ENCODE measurements around the gene KASH5. TPM values are rescaled to one million over a fixed set of nuclear protein-coding genes. Genes with fewer than 3 reads are reported as not detected.
A peak's percentile ranks its signal among the peaks of the same experiment; 100 is the strongest.

The KASH5 gene
- total RNA-seq, 1 experiment from 2014 or later = 1.00 TPM

GRCh38 chr19:49438261-49438660, 50.2 kb downstream of the KASH5 start:
- Mint-ChIP-seq H3K27me3 (ENCODE audit: insufficient read depth, unreplicated experiment) (peaks cover 45% of the 10 kb centered on the region), H3K4me3 (ENCODE audit: unreplicated experiment) (no peak overlapping the region), H3K27ac (ENCODE audit: unreplicated experiment) (no peak overlapping the region), H3K36me3 (ENCODE audit: insufficient read depth, unreplicated experiment) (peaks cover 2% of the 10 kb centered on the region), H3K4me1 (ENCODE audit: low read depth, unreplicated experiment) (peaks cover 16% of the 10 kb centered on the region), H3K9me3 (ENCODE audit: unreplicated experiment) (peaks cover 8% of the 10 kb centered on the region)
- Histone ChIP-seq H3K4me1 (0 out of 2 replicates have a peak, but pooled peaks cover 3% of the 10 kb centered on the region), H3K27me3 (replicated peaks; ENCODE audit: control insufficient read depth, insufficient read depth, low read length) (peaks cover 6% of the 10 kb centered on the region), H3K36me3 (ENCODE audit: control insufficient read depth, insufficient read depth, low read length) (no peaks in the 10 kb centered on the region), H3K4me3 (ENCODE audit: low read depth, low read length) (no peak overlapping the region), H3K9me3 (no peaks in the 10 kb centered on the region)
- CTCF ChIA-PET = no interaction called here
- intact Hi-C loops (cut with micrococcal nuclease; ENCODE audit: unreplicated experiment) = no loop called here
- no peak for DNase-seq
- POLR2A ChIA-PET = no interaction called here
- TF ChIP-seq CTCF (IDR thresholded peaks at IDR 0.05; ENCODE audit: insufficient read depth in 1 of 2, low read depth in 1 of 2, low read length in 1 of 2, severe bottlenecking in 1 of 2, unreplicated experiment in 1 of 2) = no peak
- no TSS peak for BruUV-seq (replicated peaks)

- H3K4me3 Mint-ChIP-seq (ENCODE audit: unreplicated experiment) = no peak overlapping the region
- BruUV-seq (replicated peaks) = no TSS peak
- no peak overlapping the region for H3K27ac Mint-ChIP-seq (ENCODE audit: unreplicated experiment)
- peaks cover 45% of the 10 kb centered on the region for H3K27me3 Mint-ChIP-seq (ENCODE audit: insufficient read depth, unreplicated experiment)
- ChIA-PET POLR2A (no interaction called here), CTCF (no interaction called here)
- H3K4me1 Mint-ChIP-seq (ENCODE audit: low read depth, unreplicated experiment) = peaks cover 23% of the 10 kb centered on the region
- H3K36me3 Mint-ChIP-seq (ENCODE audit: insufficient read depth, unreplicated experiment) = peaks cover 10% of the 10 kb centered on the region
- intact Hi-C loops (cut with micrococcal nuclease; ENCODE audit: unreplicated experiment) = no loop called here
- Histone ChIP-seq H3K4me1 (0 out of 2 replicates have a peak, but pooled peaks cover 3% of the 10 kb centered on the region), H3K4me3 (ENCODE audit: low read depth, low read length) (no peak overlapping the region), H3K27me3 (replicated peaks; ENCODE audit: control insufficient read depth, insufficient read depth, low read length) (peaks cover 6% of the 10 kb centered on the region), H3K36me3 (ENCODE audit: control insufficient read depth, insufficient read depth, low read length) (no peaks in the 10 kb centered on the region), H3K9me3 (no peaks in the 10 kb centered on the region)
- H3K9me3 Mint-ChIP-seq (ENCODE audit: unreplicated experiment) = peaks cover 8% of the 10 kb centered on the region
- no peak for TF ChIP-seq CTCF (IDR thresholded peaks at IDR 0.05; ENCODE audit: insufficient read depth in 1 of 2, low read depth in 1 of 2, low read length in 1 of 2, severe bottlenecking in 1 of 2, unreplicated experiment in 1 of 2)
- DNase-seq = no peak
Observed at GRCh38 chr19:49439836-49440235, 51.8 kb downstream of the KASH5 start.

GRCh38 chr19:49440439-49441209, 52.6 kb downstream of the KASH5 start:
- no peak for TF ChIP-seq CTCF (IDR thresholded peaks at IDR 0.05; ENCODE audit: insufficient read depth in 1 of 2, low read depth in 1 of 2, low read length in 1 of 2, severe bottlenecking in 1 of 2, unreplicated experiment in 1 of 2)
- Mint-ChIP-seq H3K27me3 (ENCODE audit: insufficient read depth, unreplicated experiment) (peaks cover 45% of the 10 kb centered on the region), H3K36me3 (ENCODE audit: insufficient read depth, unreplicated experiment) (peaks cover 10% of the 10 kb centered on the region), H3K4me3 (ENCODE audit: unreplicated experiment) (peak overlapping the region; percentile 70), H3K27ac (ENCODE audit: unreplicated experiment) (peak overlapping the region; percentile 4), H3K4me1 (ENCODE audit: low read depth, unreplicated experiment) (peaks cover 23% of the 10 kb centered on the region), H3K9me3 (ENCODE audit: unreplicated experiment) (peaks cover 8% of the 10 kb centered on the region)
- DNase-seq = no peak
- Histone ChIP-seq H3K4me1 (0 out of 2 replicates have a peak, but pooled peaks cover 3% of the 10 kb centered on the region), H3K9me3 (no peaks in the 10 kb centered on the region), H3K27me3 (replicated peaks; ENCODE audit: control insufficient read depth, insufficient read depth, low read length) (peaks cover 6% of the 10 kb centered on the region), H3K36me3 (ENCODE audit: control insufficient read depth, insufficient read depth, low read length) (no peaks in the 10 kb centered on the region), H3K4me3 (ENCODE audit: low read depth, low read length) (0 out of 2 replicates have a peak overlapping the region, but pooled peaks have one; percentile 9)
- ChIA-PET CTCF (no interaction called here), POLR2A (no interaction called here)
- intact Hi-C loops (cut with micrococcal nuclease; ENCODE audit: unreplicated experiment) = no loop called here
- BruUV-seq (replicated peaks) = no TSS peak
